Measurements from ENCODE around the gene INCA1.

Gene INCA1

GRCh38 chr17:4947411-4948165, 49.7 kb downstream of the INCA1 start:
- peak; percentile 90 for DNase-seq

- no peak for DNase-seq
Observed at GRCh38 chr17:4947010-4947410, 50.3 kb downstream of the INCA1 start.

GRCh38 chr17:4946312-4946976, 50.9 kb downstream of the INCA1 start:
- DNase-seq, result peak; percentile 64

- no peak for DNase-seq
Observed at GRCh38 chr17:4945944-4946280, 51.4 kb downstream of the INCA1 start.

GRCh38 chr17:4945176-4945943, 52.0 kb downstream of the INCA1 start:
- DNase-seq, result peak; percentile 94

- peak; percentile 72 for DNase-seq
Observed at GRCh38 chr17:4944554-4945175, 52.7 kb downstream of the INCA1 start.

- peak; percentile 83 for DNase-seq
Observed at GRCh38 chr17:4944163-4944553, 53.2 kb downstream of the INCA1 start.

GRCh38 chr17:4942760-4943508, 54.4 kb downstream of the INCA1 start:
- DNase-seq, result no peak

GRCh38 chr17:4941319-4941610, 56.1 kb downstream of the INCA1 start:
- no peak for DNase-seq

- peak; percentile 80 for DNase-seq
Observed at GRCh38 chr17:4940555-4941318, 56.6 kb downstream of the INCA1 start.

- DNase-seq, result peak; percentile 98
Observed at GRCh38 chr17:4939796-4940554, 57.3 kb downstream of the INCA1 start, which contains the start of the genes RNF167 and SLC25A11. RNF167 (plus strand) TSS chr17:4940268; CDS start chr17:4940910, 642 bp downstream. SLC25A11 (minus strand) TSS chr17:4940046; CDS start chr17:4939910, 136 bp downstream.

GRCh38 chr17:4939546-4939795, 57.9 kb downstream of the INCA1 start:
- no peak for DNase-seq

GRCh38 chr17:4938688-4939545, 58.4 kb downstream of the INCA1 start:
- DNase-seq, result no peak
